GM21526 (cell line): Measurements from ENCODE around the gene MRM2.

Experiments
- ATAC-seq: cut with Tn5 transposase; IDR thresholded peaks from one replicate; pipeline ENCODE4 v1.9.1; 2021; ENCODE audit warnings: moderate library complexity; ENCODE audit not compliant: unreplicated experiment, low FRiP score

MRM2 gene

DNA sequence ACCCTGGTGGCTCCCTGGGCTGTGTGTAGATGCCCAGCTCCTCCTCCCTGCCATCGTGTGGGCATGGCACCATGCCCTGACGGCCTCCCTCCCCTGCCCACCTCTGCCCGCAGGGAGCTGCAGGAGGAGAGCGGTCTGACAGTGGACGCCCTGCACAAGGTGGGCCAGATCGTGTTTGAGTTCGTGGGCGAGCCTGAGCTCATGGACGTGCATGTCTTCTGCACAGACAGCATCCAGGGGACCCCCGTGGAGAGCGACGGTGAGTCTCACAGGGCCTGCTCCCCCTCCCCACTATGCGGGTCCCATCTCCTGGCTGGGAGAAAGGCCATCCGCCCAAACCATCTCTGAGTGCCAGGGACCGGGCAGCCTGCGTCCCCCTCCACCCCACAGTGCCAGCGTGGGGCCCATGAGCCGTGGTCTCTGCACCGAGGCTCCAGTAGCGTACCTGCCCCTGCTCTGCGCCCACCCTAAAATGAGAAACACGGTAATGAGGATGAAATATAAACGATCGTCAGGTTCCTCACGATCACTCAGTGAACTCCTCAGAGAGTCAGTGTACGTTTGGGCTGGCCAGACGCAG, 7.8 kb upstream of the MRM2 start:
- ATAC-seq, result no peak

DNA sequence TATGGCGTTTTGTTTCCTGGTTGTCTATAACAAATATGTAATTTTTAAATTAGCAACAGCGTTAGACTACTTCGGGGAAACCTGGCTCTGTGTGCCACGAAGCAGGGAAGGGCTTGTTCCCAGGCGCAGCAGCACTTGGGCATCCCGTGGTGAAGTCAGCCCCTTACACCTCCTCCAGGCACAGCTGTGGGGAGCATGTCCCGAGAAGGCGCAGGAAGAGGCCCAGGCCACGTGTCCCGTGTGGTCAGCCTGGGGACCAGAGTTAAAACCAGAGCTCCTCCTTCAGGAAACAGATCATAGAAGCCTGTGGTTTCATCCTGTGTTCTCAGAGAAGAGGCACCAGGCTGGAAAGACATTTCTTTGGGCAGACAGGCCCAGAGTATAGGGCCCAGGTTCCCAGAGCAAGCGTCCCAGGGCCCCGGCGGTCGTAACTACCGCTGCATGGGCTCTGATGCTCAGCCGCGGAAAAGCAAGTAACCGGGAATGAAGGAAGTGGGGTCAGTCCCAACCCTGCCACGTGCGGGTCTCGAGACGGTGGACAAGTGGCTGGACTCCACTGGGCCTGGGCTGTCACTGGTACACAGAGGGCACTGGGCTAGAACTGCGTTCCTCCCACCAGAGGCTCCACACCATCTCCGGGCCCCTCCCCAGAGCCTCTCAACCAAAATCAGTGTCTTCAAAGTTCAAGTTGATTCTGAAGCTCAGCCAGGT, 7.1 kb upstream of the MRM2 start:
- no peak for ATAC-seq

DNA sequence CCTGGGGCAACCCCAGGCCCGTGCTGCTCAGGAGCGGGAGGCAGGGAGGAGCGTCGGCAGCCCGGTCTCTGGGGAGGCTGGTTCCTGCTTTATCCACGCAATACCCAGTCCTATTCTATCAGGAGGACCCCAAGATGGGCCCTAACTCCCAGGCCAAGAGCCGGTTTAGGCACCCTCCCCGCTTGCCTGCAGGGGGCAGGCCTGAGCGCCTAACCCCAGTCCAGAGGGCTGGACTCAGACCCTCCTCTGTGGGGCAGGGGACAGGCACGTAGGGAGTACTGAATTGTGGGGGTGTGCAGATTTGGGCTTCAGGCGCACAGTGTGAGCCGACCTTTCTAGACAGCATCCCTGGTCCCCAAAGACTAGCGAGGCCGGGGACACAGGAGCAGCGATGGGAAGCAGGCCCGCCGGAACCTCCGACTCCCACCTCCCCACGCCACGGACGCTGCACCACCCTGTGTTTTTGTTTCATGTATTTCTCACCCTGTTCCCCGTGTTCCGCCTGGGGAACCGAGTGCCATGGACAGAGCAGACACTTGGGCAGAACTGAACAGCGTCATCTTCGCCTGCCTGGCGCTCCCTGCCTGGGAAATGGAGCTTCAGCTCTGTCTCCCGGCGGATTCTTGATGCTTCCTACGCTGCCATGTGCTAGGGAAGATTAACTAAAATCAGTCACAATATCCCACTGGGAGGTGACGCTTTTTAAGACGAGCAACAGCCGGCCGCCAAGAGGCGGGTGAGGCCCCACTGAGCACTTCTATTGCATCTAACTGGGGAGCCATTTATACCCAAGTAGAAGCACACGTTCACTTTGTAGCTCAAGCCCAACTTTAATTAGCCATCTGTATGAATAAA, 5.4 kb upstream of the MRM2 start:
- no peak for ATAC-seq

GRCh38 chr7:2245883-2246675, 4.1 kb upstream of the MRM2 start:
- no peak for ATAC-seq

GRCh38 chr7:2244404-2244995, 2.5 kb upstream of the MRM2 start:
- ATAC-seq, result no peak

DNA sequence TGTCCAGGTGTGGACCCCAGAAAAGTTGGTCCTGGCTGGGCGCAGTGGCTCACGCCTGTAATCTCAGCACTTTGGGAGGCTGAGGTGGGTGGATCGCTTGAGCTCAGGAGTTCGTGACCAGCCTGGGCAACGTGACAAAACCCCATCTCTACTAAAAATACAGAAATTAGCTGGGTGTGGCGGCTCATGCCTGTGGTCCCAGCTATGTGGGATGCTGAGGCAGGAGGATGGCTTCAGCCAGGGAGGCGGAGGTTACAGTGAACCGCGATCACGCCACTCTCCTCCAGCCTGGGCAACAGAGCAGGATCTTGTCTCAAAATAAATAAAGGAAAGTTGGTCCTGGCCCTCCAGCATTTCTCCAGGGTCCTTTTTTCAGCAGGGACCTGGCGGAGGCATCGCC, 1.5 kb upstream of the MRM2 start:
- ATAC-seq, result no peak

DNA sequence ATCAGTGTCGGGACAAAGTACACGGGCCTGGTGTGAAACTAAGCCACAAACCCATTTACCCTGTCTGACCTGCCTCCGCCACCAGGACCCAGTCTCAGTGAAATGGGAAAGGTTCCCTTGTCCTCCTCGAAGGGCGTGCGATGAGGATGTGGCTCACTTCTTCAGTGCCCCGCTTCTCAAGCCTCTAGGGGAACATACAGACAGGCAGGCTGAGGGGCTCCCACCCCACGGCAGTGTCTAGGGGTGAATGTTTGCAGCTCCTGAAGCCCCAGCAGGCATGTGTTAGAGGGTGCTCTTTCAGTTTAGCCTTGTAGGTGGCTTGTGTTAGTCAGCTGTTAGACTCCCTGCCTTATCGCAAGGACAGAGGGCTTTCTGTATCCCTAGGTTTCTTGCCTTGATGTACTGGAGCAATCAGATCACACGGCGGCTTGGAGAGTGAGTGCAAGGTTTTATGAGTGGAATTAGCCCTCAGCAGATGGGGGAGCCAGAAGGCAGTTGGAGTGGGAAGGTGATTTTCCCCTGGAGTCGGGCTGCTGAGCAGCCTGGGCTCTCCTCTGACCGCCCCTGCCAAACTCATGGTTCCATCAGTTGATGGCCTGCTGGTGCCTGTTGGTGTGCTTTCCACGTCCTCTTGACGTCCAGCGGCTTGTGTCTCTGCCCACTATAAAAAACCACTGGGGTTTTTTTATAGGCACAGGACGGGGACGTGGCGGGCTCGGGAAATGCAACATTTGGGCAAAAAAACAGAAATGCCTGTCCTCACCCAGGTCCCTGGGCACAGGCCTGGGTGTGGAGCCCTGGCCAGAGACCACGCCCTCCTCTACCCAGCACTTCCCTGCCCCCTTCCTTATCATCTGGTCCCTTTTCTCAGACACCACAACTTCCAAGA, 780 bp upstream of the MRM2 start:
- ATAC-seq, result peak; percentile 17

GRCh38 chr7:2239242-2239641, 2.8 kb downstream of the MRM2 start:
- ATAC-seq, result no peak

- peak; percentile 60 for ATAC-seq
Measured at GRCh38 chr7:2237109-2237602, 4.8 kb downstream of the MRM2 start.

GRCh38 chr7:2233926-2234325, 8.1 kb downstream of the MRM2 start:
- ATAC-seq, result no peak

DNA sequence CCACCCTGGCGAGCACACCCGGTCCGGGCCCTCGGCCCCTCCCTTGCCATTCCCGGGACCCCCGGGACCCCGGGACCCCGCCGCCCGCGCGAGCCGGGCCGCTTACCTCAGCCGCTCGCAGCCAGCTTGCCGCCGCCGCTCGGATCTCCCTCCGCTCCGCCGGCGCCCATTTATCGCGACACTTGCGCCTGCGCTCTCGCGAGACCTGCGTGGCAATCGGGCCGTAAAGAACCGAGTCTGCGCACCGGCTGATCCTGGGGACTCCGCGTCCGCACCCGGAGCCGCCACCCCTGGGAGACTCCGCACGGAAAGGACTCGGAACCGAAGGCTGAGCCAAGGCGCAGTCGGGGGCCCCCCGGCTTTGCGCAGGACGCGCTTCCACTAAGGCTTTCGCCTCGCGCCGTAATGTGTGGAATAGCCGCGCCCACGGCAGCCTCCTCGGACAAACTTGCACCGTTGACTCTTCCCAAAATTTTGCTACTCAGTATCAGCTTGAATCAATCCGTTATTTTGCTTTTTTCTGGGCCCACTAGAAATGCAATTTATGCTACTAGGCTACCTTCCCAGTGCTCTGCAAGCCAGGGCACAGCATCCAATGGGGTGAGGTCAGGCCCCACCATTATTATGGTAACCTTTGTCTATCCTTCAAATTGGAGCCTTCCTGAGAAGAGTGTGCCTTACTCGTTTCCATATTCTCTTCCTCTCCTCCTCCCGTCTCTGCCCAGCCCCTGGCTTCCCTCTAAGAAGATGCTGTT, 9.1 kb downstream of the MRM2 start, which contains the start of gene MAD1L1:
MAD1L1 (minus strand) TSS at position 180 of the 755 bp plus-strand sequence. CDS start 2,812 bp downstream, outside the sequence.
- peak; percentile 58 for ATAC-seq

GRCh38 chr7:2231992-2232765, 9.8 kb downstream of the MRM2 start:
- ATAC-seq, result peak; percentile 39

GRCh38 chr7:2230882-2231281, 11.1 kb downstream of the MRM2 start:
- ATAC-seq, result no peak

DNA sequence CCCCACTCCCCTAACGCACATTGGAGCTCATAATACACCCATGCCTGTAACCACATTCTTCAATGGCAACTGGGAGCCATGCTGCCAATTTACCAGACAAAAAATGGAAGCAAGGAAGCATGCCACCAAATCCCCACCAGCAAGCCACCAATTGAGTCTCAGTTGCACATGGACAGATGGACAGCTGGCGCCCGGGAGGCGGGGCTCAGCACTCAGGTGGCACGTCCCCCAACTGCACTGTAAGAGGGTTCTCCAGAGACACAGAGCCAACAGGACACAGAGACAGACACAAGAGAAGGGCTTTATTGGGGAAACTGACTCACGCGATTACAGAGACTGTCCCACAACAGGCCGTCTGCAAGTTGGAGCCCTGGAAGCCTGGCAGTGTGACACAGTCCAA, 11.8 kb downstream of the MRM2 start:
- ATAC-seq, result no peak

- no peak for ATAC-seq
Measured at GRCh38 chr7:2229467-2229866, 12.5 kb downstream of the MRM2 start.

DNA sequence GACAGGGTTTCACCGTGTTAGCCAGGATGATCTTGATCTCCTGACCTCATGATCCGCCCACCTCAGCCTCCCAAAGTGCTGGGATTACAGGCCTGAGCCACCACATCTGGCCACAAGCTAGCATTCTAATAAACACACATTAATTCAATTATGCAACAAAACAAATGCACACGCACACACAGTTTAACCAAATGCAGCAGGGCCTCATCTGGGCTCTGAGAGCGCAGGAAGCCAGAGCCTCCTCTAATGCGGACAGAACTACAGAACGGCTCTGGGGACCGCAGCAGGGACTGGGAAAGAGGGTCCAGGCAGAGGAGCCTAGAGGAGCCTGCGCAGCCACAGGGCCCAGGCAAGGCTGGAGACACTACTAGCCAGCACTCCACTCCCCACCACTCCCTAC, 13.1 kb downstream of the MRM2 start:
- ATAC-seq, result no peak

DNA sequence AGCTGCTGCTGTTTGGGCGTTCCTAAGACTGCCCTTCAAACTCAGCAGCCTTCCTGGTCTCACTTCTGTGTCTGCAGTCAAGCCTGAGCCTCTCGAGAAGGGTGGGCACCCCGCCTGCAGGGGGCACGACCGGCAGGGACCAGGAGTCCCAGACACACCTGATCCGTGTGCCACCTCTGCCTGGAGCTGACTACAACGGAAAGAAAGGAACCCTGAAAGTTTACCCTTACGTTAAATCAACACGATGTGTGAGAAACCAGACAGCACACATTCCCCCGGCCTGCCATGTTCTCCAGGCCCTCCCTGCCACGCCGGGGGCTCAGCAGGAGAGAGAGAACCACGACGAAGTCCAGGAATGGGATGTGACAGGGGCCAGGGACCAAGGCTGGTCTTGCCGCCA, 14.3 kb downstream of the MRM2 start:
- no peak for ATAC-seq

GRCh38 chr7:2225830-2226229, 16.2 kb downstream of the MRM2 start:
- ATAC-seq, result no peak
